Renal pelvis (tissue), 4 donors: ENCODE results near the gene C1QTNF12. TPM values are rescaled to one million over a fixed set of nuclear protein-coding genes. Genes with fewer than 3 reads are reported as not detected.
"Not testable (repeated sequence)": the region's sequence is repeated elsewhere in the genome, so short reads cannot be mapped to it uniquely, and the experiment has no call there.

ENCODE experiments used
- DNase-seq: peaks from one replicate; pipeline ENCODE4 v3.0.0-alpha.2; 2013
- polyA plus RNA-seq, 3 donors: library from polyadenylated mRNA; unstranded; fragments of 120-200 nt; gene quantifications; one replicate each; pipeline ENCODE4 v1.2.1, GENCODE V29; 2013; ENCODE audit not compliant: insufficient read length in 3 of 3

Gene C1QTNF12
- polyA plus RNA-seq, 3 donors, result 13.8 to 18.4 (median 13.8) TPM

- DNase-seq, result no peak
Observed at GRCh38 chr1:1199961-1200875, 46.3 kb downstream of the C1QTNF12 start.

GRCh38 chr1:1199141-1199960 is 47.2 kb downstream of the C1QTNF12 start:
- no peak for DNase-seq

- no peak for DNase-seq
Observed at GRCh38 chr1:1198423-1199140, 47.9 kb downstream of the C1QTNF12 start.

- no peak for DNase-seq
Observed at GRCh38 chr1:1197551-1198422, 48.7 kb downstream of the C1QTNF12 start.

GRCh38 chr1:1197188-1197500 is 49.4 kb downstream of the C1QTNF12 start:
- DNase-seq, result no peak

- DNase-seq, result no peak
Observed at GRCh38 chr1:1196431-1197187, 49.9 kb downstream of the C1QTNF12 start.

- not testable (repeated sequence) for DNase-seq
Observed at GRCh38 chr1:1195726-1196125, 50.8 kb downstream of the C1QTNF12 start.

GRCh38 chr1:1194723-1195122 is 51.8 kb downstream of the C1QTNF12 start:
- no peak for DNase-seq

Other genes starting within 250 kb of the C1QTNF12 start
- gene HES4, start 246.6 kb downstream of the C1QTNF12 start, polyA plus RNA-seq, result 10 to 100 TPM; 33.1 to 47.9 (median 43.2) TPM
- 10 to 100 TPM; 13.7 to 18.1 (median 16.5) TPM for gene ISG15, start 233.2 kb downstream of the C1QTNF12 start, polyA plus RNA-seq
- 100 to 1,000 TPM; 281 to 299 (median 289) TPM for gene AGRN, start 226.6 kb downstream of the C1QTNF12 start, polyA plus RNA-seq
- gene RNF223, start 172.4 kb downstream of the C1QTNF12 start, polyA plus RNA-seq, result under 1 TPM; 0.56 to 0.88 (median 0.62) TPM
- gene C1orf159, start 130.6 kb downstream of the C1QTNF12 start, polyA plus RNA-seq, result 10 to 100 TPM; 16.3 to 19.9 (median 18.2) TPM
- 1 to 10 TPM in 2 of 3 donors, under 1 TPM in 1; 0.94 to 1.1 (median 1.1) TPM for gene TTLL10, start 72.8 kb downstream of the C1QTNF12 start, polyA plus RNA-seq
- 1 to 10 TPM in 1 of 3 donors, under 1 TPM in 2; 0.75 to 1.2 (median 0.89) TPM for gene TNFRSF18, start 40.1 kb downstream of the C1QTNF12 start, polyA plus RNA-seq
- gene TNFRSF4, start 32.6 kb downstream of the C1QTNF12 start, polyA plus RNA-seq, result 1 to 10 TPM; 1.5 to 2.7 (median 2.7) TPM
- gene SDF4, start 14.7 kb downstream of the C1QTNF12 start, polyA plus RNA-seq, result 100 to 1,000 TPM; 134 to 147 (median 135) TPM
- gene B3GALT6, start 14.5 kb downstream of the C1QTNF12 start, polyA plus RNA-seq, result 10 to 100 TPM; 22.3 to 27.1 (median 25.0) TPM
- 10 to 100 TPM; 51.7 to 58.8 (median 54.6) TPM for gene UBE2J2, start 27.1 kb upstream of the C1QTNF12 start, polyA plus RNA-seq
- 1 to 10 TPM; 5.9 to 9.0 (median 7.6) TPM for gene SCNN1D, start 33.7 kb upstream of the C1QTNF12 start, polyA plus RNA-seq
- gene ACAP3, start 61.2 kb upstream of the C1QTNF12 start, polyA plus RNA-seq, result 10 to 100 TPM; 33.2 to 35.6 (median 33.5) TPM
- 10 to 100 TPM in 2 of 3 donors, 1 to 10 TPM in 1; 8.8 to 11.7 (median 11.2) TPM for gene PUSL1, start 61.9 kb upstream of the C1QTNF12 start, polyA plus RNA-seq
- 100 to 1,000 TPM; 110 to 159 (median 153) TPM for gene INTS11, start 77.9 kb upstream of the C1QTNF12 start, polyA plus RNA-seq
- gene CPTP, start 78.1 kb upstream of the C1QTNF12 start, polyA plus RNA-seq, result 10 to 100 TPM; 15.2 to 21.4 (median 19.0) TPM
- under 1 TPM; 0.39 to 0.57 (median 0.49) TPM for gene TAS1R3, start 84.6 kb upstream of the C1QTNF12 start, polyA plus RNA-seq
- 10 to 100 TPM; 39.7 to 47.5 (median 45.8) TPM for gene DVL1, start 102.7 kb upstream of the C1QTNF12 start, polyA plus RNA-seq
- gene MXRA8, start 111.8 kb upstream of the C1QTNF12 start, polyA plus RNA-seq, result 100 to 1,000 TPM; 193 to 231 (median 215) TPM
- 100 to 1,000 TPM in 1 of 3 donors, 10 to 100 TPM in 2; 78.1 to 110 (median 93.9) TPM for gene AURKAIP1, start 128.5 kb upstream of the C1QTNF12 start, polyA plus RNA-seq
- 100 to 1,000 TPM; 218 to 373 (median 330) TPM for gene CCNL2, start 152.6 kb upstream of the C1QTNF12 start, polyA plus RNA-seq
- gene MRPL20, start 160.6 kb upstream of the C1QTNF12 start, polyA plus RNA-seq, result 100 to 1,000 TPM; 116 to 128 (median 120) TPM
- 10 to 100 TPM in 2 of 3 donors, 1 to 10 TPM in 1; 9.0 to 15.7 (median 12.0) TPM for gene ANKRD65, start 174.6 kb upstream of the C1QTNF12 start, polyA plus RNA-seq
- 10 to 100 TPM; 61.7 to 76.0 (median 75.6) TPM for gene VWA1, start 189.0 kb upstream of the C1QTNF12 start, polyA plus RNA-seq
- gene ATAD3C, start 203.0 kb upstream of the C1QTNF12 start, polyA plus RNA-seq, result 1 to 10 TPM; 2.8 to 5.1 (median 4.6) TPM
- gene ATAD3B, start 225.0 kb upstream of the C1QTNF12 start, polyA plus RNA-seq, result 10 to 100 TPM; 14.7 to 22.7 (median 19.2) TPM